ENCODE measurements around the gene MRPL33. TPM values are rescaled to one million over a fixed set of nuclear protein-coding genes. Genes with fewer than 3 reads are reported as not detected.
"Not testable (repeated sequence)": the region's sequence is repeated elsewhere in the genome, so short reads cannot be mapped to it uniquely, and the experiment has no call there.

Gene MRPL33
- total and polyA plus RNA-seq, 7 donors = 200 to 716 (median 269) TPM

DNA sequence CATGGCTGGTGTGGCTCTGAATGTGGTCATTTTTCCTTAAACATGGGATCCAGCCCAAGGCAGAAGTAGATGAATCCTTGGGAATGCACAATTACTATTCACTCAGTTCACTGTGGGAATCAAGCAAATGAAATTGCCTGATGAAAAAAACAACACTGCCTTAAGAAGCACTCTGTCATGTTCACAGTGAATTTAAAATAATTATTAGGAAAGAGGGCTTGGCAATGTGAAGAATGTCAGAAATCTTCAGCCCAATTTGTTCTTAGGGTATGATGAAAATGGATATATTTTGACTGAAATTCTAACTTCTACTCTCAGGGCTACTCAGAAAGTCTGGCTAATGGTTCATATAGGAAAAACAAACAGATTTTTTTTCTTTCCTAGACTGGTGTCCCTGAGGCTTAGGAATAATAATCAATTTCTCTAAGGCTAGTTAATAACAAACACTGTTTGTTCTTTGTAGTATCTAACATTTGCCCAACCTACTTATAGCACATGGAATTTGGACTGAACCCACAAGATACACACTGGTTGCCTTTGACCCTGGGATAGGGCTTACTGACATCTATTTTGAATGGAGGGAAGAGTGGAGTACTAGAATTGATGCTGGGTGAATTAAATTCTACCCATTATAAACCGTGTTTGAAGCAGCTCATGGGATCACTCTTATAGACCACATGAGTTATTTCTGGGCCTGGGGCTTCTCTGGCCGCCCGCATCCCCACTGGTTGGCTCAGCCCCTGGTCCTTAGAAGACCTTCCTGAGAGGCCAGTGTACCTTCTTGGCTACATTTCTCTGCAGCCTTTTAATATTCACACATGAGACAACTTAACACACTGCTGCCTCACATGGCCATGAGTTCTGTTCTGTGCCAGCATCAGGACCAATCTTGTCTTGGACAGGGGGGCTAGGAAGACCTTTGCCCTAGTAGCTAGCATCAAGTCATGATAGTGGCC, 8.3 kb upstream of the MRPL33 start:
- Histone ChIP-seq H3K27me3 (ENCODE audit: insufficient read depth in 3 of 3, low read length in 2 of 3) (no peaks in the 10 kb centered on the region), H3K4me1 (peaks cover 8% of the 10 kb centered on the region), H3K36me3 (ENCODE audit: insufficient read depth in 1 of 2, low read depth in 1 of 2) (no peaks in the 10 kb centered on the region), H3K4me3 (no peak overlapping the region), H3K9me3 (no peaks in the 10 kb centered on the region), H3K27ac (no peak overlapping the region)
- DNase-seq = no peak
- 87 to 92% (median 92%) methylated on average over 3 of the region's 3 CpGs for WGBS, 3 donors
- no peak for TF ChIP-seq CTCF (IDR thresholded peaks at IDR 0.05)
- ATAC-seq = no peak
- intact Hi-C loops (cut with DNase I) = no loop called here

DNA sequence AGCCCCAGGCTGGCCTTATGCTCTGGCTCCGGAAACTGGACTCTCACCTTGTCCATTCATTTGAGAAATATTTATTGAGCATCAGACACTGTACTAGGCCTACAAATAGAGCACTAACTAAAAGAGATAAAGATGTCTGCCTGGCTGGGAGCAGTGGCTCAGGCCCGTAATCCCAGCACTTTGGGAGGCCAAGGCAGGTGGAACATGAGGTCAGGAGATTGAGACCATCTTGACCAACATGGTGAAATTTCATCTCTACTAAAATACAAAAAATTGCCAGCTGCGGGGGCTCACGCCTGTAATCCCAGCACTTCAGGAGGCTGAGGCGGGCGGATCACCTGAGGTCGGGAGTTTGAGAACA, 7.6 kb upstream of the MRPL33 start:
- 90 to 97% (median 93%) methylated on average over 7 of the region's 7 CpGs for WGBS, 3 donors
- no peak for TF ChIP-seq CTCF (IDR thresholded peaks at IDR 0.05)
- H3K36me3 ChIP-seq (ENCODE audit: insufficient read depth in 1 of 2, low read depth in 1 of 2) = no peaks in the 10 kb centered on the region
- H3K27me3 ChIP-seq (ENCODE audit: insufficient read depth in 3 of 3, low read length in 2 of 3) = no peaks in the 10 kb centered on the region
- H3K9me3 ChIP-seq = no peaks in the 10 kb centered on the region
- H3K4me3 ChIP-seq = no peak overlapping the region
- no peak overlapping the region for H3K27ac ChIP-seq
- no peak for ATAC-seq
- no peak for DNase-seq
- peaks cover 8% of the 10 kb centered on the region for H3K4me1 ChIP-seq
- intact Hi-C loops (cut with DNase I) = no loop called here

GRCh38 chr2:27764526-27764925, 7.0 kb upstream of the MRPL33 start:
- H3K4me3 ChIP-seq; DNase-seq; intact Hi-C loops (cut with DNase I); H3K9me3 ChIP-seq; H3K27me3 ChIP-seq (ENCODE audit: insufficient read depth in 3 of 3, low read length in 2 of 3); H3K36me3 ChIP-seq (ENCODE audit: insufficient read depth in 1 of 2, low read depth in 1 of 2); H3K27ac ChIP-seq; ATAC-seq; H3K4me1 ChIP-seq: not testable (repeated sequence)
- 90 to 94% (median 93%) methylated on average over 3 of the region's 3 CpGs for WGBS, 3 donors

DNA sequence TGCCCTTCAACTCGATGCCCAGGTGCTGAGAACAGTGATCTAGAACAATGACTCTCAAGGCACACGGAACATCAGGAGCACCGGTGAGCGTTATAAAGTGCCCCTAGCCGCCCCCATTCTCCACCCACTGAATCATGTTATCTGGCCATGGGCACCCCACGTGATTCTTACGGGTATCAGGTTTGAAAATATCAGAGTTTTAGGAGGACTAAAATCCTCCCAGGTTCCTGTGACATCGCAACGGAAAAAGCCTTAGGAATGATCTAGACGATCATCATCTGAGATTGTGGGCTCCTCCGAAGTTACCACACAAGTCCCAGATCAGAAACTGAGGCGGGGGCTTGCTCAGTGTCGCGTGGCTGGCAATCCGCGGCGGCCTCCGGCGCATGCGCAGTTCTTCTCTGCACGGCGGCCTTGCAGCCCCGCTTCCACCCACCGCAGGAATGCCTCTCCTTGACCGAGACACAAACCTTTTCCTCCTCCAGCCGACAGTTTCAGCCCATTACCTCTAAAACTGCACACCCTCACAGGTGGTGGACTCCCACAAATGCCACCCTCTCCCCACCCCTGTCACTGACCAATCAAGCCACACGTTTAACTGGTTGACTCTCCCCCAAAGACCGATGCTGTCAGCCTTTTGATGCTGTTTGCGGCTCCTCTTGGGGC, 5.8 kb upstream of the MRPL33 start:
- H3K36me3 ChIP-seq (ENCODE audit: insufficient read depth in 1 of 2, low read depth in 1 of 2) = no peaks in the 10 kb centered on the region
- no peak for TF ChIP-seq CTCF (IDR thresholded peaks at IDR 0.05)
- peak overlapping the region; percentile 56 for H3K4me3 ChIP-seq
- intact Hi-C loops (cut with DNase I) = no loop called here
- ATAC-seq (peak; percentile 72 to 87 (median 78)), DNase-seq (peak; percentile 69 to 76)
- 19 to 22% (median 20%) methylated on average over 29 of the region's 29 CpGs for WGBS, 3 donors
- H3K27ac ChIP-seq = no peak overlapping the region
- H3K4me1 ChIP-seq = peaks cover 4% of the 10 kb centered on the region
- no peaks in the 10 kb centered on the region for H3K27me3 ChIP-seq (ENCODE audit: insufficient read depth in 3 of 3, low read length in 2 of 3)
- H3K9me3 ChIP-seq = no peaks in the 10 kb centered on the region

DNA sequence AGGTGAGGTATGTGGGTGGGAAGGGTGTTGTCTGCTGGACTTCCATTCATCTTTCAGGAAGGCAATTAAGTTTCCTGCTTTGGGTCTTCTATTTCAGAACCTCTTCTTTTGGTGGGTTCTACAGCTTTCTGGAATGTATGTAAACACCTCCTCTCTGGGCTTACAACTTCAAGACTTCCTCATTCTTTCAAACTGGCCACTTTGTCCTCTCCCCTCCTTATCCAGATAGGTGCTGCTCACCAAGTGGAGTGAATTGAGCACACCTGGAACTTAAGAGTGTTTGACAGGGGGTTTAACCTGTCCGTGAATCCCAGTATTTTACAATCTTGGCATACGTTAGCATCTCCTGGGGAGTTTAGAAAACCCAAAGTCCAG, 5.2 kb upstream of the MRPL33 start:
- ATAC-seq (no peak), DNase-seq (no peak)
- Histone ChIP-seq H3K4me1 (peaks cover 8% of the 10 kb centered on the region), H3K36me3 (ENCODE audit: insufficient read depth in 1 of 2, low read depth in 1 of 2) (no peaks in the 10 kb centered on the region), H3K4me3 (peak overlapping the region; percentile 56), H3K27ac (no peak overlapping the region), H3K9me3 (no peaks in the 10 kb centered on the region), H3K27me3 (ENCODE audit: insufficient read depth in 3 of 3, low read length in 2 of 3) (no peaks in the 10 kb centered on the region)
- WGBS, 3 donors = 86 to 91% (median 88%) methylated on average over 2 of the region's 2 CpGs
- intact Hi-C loops (cut with DNase I) = no loop called here
- TF ChIP-seq CTCF (IDR thresholded peaks at IDR 0.05) = no peak
